RWPE2 (cell line): Measurements from ENCODE around the gene TMEM87B.

Experiments
- ATAC-seq: fragments of 200-7000 bp; cut with Tn5 transposase; 3 replicates; pipeline ENCODE4 v1.9.1; 2021; ENCODE audit warnings: low read depth
- DNase-seq: peaks from one replicate; pipeline ENCODE4 v3.0.0-alpha.2; 2020; ENCODE audit warnings: low spot score
- H3K27ac ChIP-seq: fragments of 450-650 bp; 2 replicates; pipeline ENCODE4 v1.5.1; 2017; ENCODE audit warnings: mild to moderate bottlenecking; ENCODE audit not compliant: poor library complexity, severe bottlenecking
- H3K27me3 ChIP-seq: fragments of 250-450 bp; sonication (Bioruptor Pico); 2 replicates; pipeline ENCODE4 v1.5.1; 2021; ENCODE audit warnings: mild to moderate bottlenecking, moderate library complexity; ENCODE audit not compliant: insufficient read depth, poor library complexity, severe bottlenecking
- H3K36me3 ChIP-seq: fragments of 250-450 bp; sonication (Bioruptor Pico); 2 replicates; pipeline ENCODE4 v1.5.1; 2020; ENCODE audit warnings: low read depth, mild to moderate bottlenecking, moderate library complexity
- H3K4me1 ChIP-seq: fragments of 250-450 bp; sonication (Bioruptor Pico); 2 replicates; pipeline ENCODE4 v1.5.1; 2021; ENCODE audit warnings: mild to moderate bottlenecking, moderate library complexity; ENCODE audit not compliant: insufficient read depth, poor library complexity, severe bottlenecking
- H3K4me3 ChIP-seq: fragments of 250-450 bp; sonication (Bioruptor Pico); 2 replicates; pipeline ENCODE4 v1.5.1; 2021; ENCODE audit warnings: mild to moderate bottlenecking, moderate library complexity; ENCODE audit not compliant: severe bottlenecking
- H3K9me3 ChIP-seq: fragments of 250-450 bp; sonication (Bioruptor Pico); 2 replicates; pipeline ENCODE4 v1.5.1; 2021; ENCODE audit warnings: mild to moderate bottlenecking, moderate library complexity; ENCODE audit not compliant: severe bottlenecking
- TF ChIP-seq, protein P1 (sequence below): fragments of 450-650 bp; IDR thresholded peaks from one replicate; pipeline ENCODE4 v1.5.1; 2017; ENCODE audit warnings: mild to moderate bottlenecking, moderate library complexity; ENCODE audit not compliant: poor library complexity, severe bottlenecking

The TMEM87B gene

DNA sequence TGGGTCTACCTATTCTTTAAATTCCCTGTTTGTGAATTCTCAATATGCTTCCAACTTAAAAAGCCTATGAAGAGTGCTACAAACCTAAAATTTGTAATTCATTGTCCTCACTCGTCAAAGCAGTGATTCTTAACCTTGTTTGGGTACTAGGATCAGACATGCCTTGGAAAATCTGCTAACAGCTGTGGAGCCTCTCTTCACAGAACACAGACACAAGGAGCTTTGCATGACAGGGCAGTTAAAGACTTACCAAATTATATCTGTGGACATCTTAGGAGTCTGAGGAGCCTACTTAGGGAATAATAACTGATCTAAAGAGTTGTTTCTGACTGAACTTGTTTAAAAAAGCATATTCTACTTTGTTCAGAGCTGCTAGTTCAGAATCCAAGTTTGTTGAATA, 38.1 kb downstream of the TMEM87B start:
- Histone ChIP-seq H3K4me3 (no peak overlapping the region), H3K4me1 (peaks cover 15% of the 10 kb centered on the region), H3K9me3 (no peaks in the 10 kb centered on the region), H3K27ac (peak overlapping the region; percentile 55), H3K27me3 (no peaks in the 10 kb centered on the region), H3K36me3 (peaks cover 70% of the 10 kb centered on the region)
- DNase-seq (no peak), ATAC-seq (no peak)
- TF ChIP-seq, protein P1, sequence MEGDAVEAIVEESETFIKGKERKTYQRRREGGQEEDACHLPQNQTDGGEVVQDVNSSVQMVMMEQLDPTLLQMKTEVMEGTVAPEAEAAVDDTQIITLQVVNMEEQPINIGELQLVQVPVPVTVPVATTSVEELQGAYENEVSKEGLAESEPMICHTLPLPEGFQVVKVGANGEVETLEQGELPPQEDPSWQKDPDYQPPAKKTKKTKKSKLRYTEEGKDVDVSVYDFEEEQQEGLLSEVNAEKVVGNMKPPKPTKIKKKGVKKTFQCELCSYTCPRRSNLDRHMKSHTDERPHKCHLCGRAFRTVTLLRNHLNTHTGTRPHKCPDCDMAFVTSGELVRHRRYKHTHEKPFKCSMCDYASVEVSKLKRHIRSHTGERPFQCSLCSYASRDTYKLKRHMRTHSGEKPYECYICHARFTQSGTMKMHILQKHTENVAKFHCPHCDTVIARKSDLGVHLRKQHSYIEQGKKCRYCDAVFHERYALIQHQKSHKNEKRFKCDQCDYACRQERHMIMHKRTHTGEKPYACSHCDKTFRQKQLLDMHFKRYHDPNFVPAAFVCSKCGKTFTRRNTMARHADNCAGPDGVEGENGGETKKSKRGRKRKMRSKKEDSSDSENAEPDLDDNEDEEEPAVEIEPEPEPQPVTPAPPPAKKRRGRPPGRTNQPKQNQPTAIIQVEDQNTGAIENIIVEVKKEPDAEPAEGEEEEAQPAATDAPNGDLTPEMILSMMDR: no peak

DNA sequence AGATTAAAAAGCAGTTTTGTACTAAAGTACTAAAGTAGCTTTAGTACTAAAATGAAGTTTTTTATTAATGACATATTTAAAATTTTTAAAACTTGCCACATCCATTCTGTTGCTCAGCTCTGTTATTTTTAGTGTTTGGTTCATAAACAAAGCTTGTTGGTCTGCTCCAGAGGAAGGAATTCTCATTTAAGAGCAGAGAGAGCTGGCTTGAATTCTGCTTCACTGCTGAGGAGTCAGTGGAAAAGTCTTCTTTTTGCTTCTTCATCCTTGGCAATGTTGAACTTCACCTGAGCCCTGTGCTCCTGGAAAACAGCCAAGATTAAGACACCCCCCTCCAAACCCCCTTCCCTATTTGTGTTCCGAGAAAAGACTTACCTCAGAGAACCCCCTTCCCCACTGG, 40.6 kb downstream of the TMEM87B start:
- Histone ChIP-seq H3K36me3 (peaks cover 69% of the 10 kb centered on the region), H3K9me3 (no peaks in the 10 kb centered on the region), H3K27ac (no peak overlapping the region), H3K27me3 (no peaks in the 10 kb centered on the region), H3K4me1 (peaks cover 15% of the 10 kb centered on the region), H3K4me3 (no peak overlapping the region)
- DNase-seq (no peak), ATAC-seq (no peak)
- TF ChIP-seq, protein P1: no peak

- ATAC-seq: no peak
- peaks cover 72% of the 10 kb centered on the region for H3K36me3 ChIP-seq
- H3K27ac ChIP-seq: no peak overlapping the region
- no peak for DNase-seq
- TF ChIP-seq, protein P1: no peak
- no peak overlapping the region for H3K4me3 ChIP-seq
- no peaks in the 10 kb centered on the region for H3K9me3 ChIP-seq
- no peaks in the 10 kb centered on the region for H3K27me3 ChIP-seq
- H3K4me1 ChIP-seq: peaks cover 15% of the 10 kb centered on the region
Observed at GRCh38 chr2:112096098-112096497, 41.0 kb downstream of the TMEM87B start.

DNA sequence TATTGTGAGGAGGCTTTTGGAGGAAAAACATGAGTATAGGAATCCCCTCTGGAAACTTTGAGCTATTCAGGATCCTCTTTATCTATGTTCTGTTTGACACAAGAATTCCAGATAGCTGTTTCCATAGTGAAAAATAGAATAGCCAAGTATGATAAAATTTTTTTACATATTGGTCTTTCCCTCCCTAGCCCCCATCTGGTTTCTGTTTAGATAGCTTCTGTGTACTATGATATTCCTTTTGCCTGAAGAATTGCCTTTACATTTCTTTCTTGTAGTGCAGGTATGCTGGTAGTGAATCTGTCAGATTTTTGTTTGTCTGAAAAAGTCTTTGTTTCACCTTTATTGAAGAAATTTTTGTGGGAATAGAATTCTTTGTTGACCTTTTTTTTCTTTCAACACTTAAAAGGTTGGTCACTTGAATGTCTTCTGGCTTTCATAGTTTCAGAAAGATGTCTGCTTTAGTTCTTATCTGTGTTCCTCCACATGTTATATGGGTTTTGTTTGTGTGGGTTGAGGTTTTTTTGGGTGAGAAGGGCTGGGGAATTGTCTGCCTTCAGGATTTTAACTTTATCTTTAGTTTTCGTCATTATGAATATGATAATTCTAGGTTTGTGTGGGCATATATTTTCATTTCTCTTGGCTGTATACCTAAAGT, 53.2 kb downstream of the TMEM87B start:
- no peak overlapping the region for H3K4me3 ChIP-seq
- DNase-seq (no peak), ATAC-seq (no peak)
- TF ChIP-seq, protein P1: no peak
- no peaks in the 10 kb centered on the region for H3K4me1 ChIP-seq
- no peaks in the 10 kb centered on the region for H3K27me3 ChIP-seq
- H3K27ac ChIP-seq: no peak overlapping the region
- peaks cover 88% of the 10 kb centered on the region for H3K36me3 ChIP-seq
- H3K9me3 ChIP-seq: peaks cover 8% of the 10 kb centered on the region

GRCh38 chr2:112109278-112109677, 54.2 kb downstream of the TMEM87B start:
- Histone ChIP-seq H3K4me3 (no peak overlapping the region), H3K27ac (no peak overlapping the region), H3K27me3 (no peaks in the 10 kb centered on the region), H3K36me3 (peaks cover 79% of the 10 kb centered on the region), H3K9me3 (peaks cover 8% of the 10 kb centered on the region), H3K4me1 (no peaks in the 10 kb centered on the region)
- ATAC-seq (no peak), DNase-seq (no peak)
- TF ChIP-seq, protein P1: no peak
